GM18499 (cell line): ENCODE results near the gene RAB14.

ENCODE experiments used
- ATAC-seq: cut with Tn5 transposase; IDR thresholded peaks from one replicate; pipeline ENCODE4 v1.9.1; 2021; ENCODE audit warnings: moderate number of reproducible peaks; ENCODE audit not compliant: insufficient read depth, unreplicated experiment

Gene RAB14

DNA sequence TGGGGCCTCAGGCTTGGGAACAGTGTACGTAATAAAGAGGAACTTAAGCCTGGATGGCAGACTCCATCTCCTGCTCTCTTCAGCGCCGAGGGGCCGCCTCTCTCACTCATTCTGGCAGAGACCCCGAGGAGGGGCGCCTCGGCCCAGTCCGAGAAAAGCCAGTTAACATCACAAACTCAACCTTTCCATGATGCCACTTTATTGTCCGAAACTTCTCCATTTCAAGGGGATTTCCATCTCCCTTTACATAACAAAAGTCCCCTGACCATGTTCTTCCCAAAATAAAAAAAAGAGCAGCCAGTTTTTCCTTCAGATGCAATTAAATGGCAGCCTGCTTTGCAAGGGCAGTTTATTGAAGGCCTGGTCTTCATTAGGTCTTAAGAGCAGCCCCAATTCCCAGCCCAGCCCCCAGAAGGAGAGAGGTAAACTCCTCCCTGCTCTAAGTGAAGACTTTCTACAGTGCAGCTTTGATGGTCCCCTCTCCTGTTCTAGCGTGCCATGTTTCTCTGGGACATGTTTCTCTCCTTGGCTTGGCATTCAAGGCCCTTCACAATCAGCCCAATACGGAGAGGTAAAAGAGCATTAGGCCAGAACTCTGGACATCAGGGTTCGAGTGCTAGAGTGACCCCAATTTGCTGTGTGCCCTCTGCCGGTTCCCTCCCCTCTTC, 19.5 kb upstream of the RAB14 start:
- no peak for ATAC-seq

DNA sequence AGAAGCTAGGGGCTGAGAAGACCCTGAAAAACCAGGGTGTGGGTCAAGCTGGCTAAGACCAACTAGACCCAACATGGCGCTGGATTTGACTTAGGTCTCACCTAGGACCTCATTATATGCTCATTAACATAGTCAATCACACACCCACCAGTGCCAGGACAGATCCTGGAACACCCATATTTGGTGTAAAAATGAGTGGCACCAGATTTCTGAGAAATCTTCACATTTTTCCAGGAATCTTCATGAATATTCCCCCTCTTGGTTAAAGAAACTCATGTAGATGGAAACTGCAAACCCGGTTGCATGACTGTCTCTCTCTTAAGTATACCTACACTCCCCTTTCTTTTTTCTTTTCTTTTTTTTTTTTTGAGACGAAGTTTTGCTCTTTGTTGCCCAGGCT, 17.9 kb upstream of the RAB14 start:
- ATAC-seq = no peak

DNA sequence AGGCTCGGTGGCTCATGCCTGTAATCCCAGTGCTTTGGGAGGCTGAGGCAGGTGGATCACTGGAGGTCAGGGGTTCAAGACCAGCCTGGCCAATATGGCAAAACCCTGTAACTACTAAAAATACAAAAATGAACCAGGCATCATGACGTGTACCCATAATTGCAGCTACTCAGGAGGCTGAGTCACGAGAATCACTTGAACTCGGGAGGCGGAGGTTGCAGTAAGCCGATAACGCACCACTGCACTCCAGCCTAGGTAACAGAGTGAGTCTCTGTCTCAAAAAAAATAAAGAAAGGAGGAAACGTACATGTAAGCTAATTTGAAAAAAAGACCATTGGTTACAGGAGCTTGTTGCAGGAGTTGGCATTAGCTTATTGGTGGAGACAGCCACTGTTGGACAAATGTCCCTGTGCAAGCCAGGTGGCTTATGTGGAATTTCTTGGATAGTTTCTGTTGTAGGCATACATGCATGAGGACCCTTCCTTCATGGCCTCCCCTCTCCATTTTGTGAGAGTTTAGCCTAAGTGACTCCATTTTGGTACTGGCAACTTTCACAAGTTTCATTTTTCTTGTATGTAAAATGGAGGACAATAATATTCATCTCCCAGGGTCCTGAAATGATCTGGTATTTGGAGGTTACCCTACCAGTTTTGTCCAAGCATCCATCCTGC, 16.8 kb upstream of the RAB14 start:
- no peak for ATAC-seq

DNA sequence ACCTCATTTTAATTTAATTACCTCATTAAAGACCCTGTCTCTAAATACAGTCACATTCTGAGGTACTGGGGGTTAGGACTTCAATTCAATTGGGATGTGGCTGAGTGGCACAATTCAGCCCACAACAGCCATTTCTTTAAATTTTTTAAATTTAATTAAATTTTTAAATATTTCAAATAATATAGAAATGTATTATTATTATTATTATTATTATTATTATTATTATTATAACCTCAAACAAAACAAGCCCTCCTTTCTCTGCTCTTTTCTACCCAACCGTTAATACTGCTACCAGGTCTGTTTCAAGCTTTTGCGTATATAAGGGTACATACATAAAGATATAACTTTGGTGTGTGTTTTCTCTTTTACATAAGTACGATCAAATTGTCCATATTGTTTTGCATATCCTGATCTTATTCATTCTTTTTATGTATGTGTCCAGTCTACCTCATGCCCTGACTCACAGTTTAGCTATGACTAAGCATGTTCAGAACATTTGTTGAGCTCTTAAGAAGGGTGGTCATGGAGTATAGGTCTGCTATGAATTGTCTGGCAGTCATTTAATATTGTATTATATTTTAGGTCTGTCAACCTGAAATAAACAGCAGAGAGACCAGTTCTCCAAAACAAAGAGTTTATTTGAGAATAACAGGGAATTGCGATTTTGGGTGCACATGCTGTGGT, 16.1 kb upstream of the RAB14 start:
- ATAC-seq = peak; percentile 79

DNA sequence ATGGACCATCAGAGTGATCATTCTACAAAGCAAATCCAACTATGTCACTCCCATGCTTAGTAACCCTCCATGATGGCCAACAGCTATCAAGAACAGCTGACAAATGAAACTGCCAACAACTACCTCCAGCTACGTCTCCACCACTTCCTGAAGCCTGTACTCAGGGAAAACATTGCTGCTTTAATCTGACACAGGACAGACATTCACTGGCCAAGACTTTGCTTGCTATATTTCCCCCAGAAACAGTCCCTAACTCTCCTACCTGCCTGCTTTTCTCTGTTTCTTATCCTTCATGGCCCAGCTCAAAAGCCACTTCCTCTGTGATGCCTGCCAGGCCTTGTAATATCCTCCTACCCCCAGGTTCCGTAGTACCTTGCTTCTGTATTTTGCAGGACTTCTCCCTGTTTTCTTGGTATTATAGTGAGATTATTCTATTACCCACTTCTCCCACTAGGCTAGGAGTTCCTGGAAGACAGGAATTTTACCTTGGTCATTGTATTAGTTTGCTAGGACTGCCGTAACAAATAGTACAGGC, 14.7 kb upstream of the RAB14 start:
- ATAC-seq = no peak

DNA sequence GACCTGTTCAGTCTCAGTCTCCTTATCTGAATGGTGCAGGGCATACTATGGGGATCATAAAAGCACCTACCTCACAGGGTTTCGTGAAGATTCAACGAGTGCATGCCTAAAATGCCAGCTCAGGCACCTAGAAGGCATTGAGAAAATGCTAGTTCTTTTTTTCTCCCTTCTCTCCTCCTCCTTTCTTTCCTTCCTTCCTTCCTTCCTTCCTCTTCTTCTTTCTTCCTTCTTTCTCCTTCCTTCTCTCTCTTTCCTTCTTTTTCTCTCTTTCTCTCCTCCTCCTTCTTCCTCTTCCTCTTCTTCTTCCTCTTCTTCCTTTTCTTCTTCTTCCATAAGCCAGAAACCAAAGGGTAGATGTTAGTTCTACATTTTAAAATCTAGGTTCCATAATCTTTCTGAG, 12.3 kb upstream of the RAB14 start:
- ATAC-seq = no peak

DNA sequence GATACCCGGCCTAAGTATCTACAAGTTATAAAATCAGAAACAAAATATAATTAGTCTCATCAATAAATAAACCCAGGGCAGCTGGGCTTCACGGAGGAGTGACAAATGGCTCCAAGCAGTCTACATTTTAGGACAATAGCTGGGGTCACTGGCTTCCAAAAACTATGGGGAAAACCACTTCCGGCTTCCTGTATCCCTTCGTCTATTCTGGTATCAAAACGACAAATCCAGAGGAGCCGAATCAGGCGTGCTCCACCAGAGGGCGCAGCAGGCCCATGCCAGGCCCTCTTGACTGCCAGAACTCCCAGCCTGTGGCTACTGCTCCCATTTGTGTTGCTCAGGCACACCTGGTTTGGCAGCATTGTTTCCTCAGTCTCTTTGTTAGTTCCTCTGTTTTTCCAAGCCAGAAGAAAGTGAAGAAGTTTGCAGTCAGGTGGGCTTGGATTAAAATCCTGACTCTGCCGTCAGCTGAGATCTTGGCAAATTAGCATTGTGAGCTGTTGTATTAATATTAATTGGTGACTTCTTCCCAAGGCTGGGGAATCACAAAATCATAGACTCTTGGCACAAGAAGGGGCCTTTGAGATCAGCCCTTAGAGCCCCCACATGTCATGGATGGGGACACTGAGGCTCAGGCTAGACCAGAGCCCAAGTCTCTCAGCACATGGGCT, 11.6 kb upstream of the RAB14 start:
- ATAC-seq = no peak

DNA sequence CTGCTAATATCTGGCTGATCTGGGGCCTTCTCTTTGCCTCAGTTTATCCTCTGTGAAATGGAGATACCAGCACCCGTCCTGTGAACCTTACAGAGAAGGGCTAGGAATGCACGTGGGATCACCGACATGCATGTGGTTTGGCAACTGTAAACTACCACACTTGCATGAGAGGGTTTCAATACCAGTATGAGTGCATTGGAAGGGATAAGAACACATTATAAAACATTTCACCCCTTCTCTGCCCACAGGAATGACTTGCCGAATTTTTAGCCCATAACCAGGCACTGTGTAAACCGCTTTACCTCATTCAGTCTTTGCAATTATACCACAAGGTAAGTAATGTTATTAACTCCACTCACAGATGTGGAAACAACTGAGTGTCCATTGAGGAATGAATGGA, 8.9 kb upstream of the RAB14 start:
- ATAC-seq = no peak

DNA sequence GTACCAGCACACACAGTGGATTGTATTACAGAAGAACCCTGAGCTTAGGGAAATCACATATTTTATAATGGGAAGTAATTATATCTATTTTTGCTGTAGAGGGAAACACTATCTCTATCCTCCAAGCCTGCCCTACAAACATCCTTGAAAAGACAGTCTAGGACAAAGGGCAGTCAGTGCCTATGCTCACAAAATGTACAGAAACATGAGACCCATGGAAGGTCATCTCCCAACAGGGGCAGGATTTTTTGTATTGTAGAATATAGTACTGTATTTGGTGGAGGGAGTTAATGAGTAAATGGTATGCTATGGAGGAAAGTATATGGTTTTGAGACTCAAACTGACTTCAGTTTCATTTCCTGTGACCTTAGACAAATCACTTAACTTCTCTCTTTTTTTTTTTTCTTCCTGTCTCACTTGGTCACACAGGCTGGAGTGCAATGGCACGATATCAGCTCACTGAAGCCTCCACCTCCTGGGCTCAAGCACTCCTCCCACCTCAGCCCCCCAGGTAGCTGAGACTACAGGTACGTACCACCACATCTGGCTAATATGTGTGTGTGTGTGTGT, 5.8 kb upstream of the RAB14 start:
- ATAC-seq = peak; percentile 79

DNA sequence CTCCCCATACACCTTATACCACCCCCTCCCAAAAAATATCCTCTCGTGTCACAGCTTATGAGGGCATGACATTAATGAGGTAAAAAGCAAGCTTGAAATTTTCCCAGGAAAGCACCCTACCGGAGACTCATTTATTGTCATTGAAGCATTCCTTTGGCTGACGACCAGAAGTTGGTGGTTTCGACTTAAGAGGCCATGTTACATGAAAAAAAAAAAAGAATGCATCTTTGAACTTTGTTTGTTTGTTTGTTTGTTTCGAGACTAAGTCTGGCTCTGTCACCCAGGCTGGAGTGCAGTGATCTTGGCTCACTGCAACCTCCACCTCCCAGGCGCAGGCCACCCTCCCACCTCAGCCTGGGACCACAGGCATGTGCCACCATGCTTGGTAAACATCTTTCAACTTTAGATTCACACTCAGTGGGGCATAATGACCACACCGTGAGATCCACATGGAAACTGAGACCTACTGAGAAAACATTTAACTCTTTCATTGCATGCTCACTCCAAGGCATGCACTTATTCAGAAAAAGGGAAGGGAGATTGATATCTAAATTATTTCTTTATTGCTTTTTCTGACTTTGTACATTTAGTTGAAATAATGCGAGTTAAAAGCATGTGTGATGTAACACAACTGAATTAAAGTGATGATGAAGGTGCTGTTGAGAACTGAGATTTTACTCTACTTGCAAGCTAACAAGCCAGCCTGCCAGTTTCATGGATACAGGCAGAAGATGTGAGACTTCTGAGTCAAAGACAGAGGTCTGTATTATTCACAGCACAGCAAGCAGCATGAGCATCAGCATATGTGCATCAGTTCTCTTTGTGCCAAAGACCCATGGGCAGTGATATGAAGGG, 5.1 kb upstream of the RAB14 start:
- no peak for ATAC-seq

DNA sequence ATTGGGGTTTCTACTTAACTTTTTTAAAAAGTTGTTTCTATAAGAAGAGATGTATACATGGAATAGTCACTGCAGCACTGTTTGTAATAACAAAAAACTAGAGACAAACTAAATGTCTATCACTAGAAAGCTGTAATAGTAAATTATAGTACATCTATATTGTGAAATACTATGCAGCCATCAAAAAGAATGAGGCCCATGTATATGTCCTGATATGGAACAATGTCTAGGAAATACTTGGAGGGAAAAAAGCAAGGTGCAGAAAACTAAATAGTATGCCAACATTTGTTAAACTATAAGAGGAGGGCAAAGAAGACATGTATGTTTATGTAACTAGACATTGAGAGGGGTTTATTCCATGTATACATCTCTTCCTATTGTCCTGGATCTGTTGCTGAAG, 2.9 kb upstream of the RAB14 start:
- ATAC-seq = no peak

DNA sequence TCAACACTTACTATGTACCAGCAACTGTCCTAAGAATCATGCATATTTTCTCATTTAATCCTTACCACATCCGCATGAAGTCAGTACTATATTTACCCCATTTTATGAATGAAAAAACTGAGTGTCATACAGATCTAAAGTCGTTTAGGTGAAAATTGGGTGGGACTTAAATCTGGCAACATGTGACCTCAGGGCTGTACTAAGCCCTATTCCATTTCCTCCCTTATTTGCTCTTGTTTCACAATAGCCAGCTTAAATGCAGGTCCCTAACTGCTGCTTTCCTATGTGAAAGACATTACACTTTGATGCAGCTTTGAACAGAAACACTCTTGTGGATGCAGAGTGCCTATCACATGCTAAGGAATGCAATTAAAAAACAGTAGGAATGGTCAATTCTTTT, 2.5 kb upstream of the RAB14 start:
- ATAC-seq = no peak

DNA sequence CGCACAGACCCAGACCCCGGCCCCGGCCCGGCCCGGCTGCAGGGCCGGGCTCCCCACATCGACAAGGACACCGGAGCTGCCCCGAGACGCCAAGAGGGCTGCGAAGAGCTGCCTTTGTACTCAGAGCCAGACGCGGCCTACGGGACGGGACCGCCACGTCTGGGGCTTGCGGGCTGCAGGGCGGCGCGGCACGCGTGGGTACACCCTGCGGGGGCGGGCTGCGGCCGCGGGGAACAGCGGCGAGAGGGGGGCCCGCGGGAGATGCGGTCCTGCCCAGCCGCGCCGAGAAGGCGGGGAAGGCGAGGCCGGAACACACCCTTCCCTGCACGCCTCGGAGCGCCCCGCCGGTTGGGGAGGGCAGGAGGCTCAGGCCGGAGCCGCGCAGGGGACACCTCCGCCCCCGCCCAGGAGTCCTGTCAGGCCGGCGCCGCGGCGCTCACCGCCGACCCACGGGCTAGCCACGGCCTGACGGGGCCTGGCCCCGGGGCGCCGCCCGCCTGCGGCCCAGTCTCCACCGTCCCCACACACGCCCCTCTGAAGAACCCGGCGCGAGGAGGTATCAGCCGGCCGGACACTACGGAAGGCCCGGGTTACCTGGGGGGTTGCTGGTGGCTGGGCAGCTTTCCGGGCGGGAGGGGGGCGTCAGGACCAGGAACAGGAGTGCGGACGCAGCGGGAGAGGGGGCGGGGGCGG, 478 bp downstream of the RAB14 start:
- no peak for ATAC-seq

DNA sequence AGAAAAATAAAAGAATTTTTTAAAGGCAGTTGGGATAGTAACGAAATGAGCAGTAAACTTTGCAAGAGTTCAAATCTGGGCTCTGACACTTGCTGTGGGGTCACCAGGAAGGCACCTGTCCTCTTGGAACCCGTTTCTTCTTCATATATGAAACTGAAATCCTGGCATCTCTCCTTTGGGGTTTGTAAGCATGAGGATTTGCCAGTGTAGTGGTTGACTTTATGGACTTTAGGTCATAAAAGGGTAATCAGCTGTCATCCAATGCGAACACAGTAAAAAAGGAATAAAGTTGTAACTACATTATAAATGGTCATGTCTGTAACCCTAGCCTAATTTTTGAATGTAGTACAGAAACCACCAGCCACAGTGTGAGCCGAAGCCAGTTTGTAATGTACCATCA, 1.3 kb downstream of the RAB14 start:
- no peak for ATAC-seq

DNA sequence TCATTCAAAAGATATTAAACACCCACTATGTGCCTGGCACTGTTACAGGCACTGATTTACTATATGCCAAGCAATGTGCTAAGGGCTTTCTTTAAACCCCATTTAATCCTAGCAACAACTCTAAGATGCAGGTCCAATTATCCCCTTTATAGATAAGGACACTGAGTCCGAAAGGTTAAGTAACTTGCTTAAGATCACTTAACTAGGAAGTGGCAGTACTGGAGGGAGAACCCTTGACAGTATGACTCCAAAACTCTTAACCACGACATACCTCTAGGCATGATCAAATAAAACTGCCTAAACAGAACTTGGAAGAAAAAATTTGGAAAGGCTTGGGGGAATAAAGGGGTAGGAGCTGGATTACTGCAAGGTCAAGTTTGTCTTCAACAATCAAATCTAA, 1.7 kb downstream of the RAB14 start:
- ATAC-seq = no peak

DNA sequence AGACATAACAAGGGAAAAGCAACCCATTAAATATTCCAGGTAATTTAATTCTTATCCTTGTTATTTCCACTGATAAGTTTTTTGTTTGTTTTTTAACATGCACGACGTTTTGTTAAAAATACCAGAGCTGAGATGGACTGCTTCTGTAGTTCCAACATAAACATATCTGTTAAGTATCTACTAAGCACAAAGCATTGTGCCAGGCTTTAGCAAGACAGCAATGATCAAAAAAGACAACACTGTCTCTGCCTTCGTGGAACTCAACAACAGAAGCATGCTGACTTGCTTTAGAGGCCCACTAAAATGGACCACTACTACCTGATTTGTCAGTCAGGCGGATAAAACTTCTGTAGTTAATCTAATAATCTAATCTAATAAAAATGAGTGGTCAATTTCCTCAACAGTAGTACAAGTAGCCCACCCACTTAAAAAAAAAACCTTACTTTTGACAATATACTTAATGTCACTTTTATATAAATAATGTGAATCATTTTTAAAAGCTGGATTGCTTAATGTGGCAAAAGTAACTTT, 3.1 kb downstream of the RAB14 start:
- no peak for ATAC-seq

DNA sequence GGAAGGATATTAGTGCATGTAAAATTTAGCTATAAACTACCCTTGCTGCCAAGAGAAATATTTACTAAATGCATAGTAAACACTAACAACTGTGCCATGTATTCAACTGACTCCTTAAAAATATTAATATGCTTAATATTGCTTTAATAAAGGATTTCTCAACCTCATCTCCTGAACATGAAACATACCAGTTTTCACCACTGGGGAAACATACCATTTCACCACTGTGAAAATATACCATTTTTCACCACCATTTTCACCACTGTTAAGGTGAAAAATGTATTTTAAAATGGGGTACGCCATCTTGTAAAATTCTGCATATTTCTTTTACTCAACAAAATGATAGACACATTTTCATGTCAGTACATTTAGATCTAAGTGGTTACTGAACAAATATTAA, 4.5 kb downstream of the RAB14 start:
- no peak for ATAC-seq

DNA sequence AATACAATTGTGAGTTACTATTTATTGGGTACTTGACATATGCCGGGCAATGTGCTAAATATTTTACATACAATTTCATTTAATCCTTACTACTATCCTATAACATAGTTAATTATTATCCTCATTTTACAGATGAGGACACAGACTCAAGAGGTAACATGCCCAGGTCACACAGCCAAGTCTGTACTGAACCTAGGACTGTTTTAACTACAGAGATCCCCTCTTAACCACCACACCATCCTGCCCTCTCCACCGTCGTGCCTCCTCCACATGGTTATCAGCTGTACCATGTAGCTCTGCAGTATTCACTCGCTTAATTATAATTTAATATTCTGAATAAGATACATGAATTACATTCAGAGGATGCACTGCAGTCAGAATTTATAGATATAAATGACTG, 5.3 kb downstream of the RAB14 start:
- ATAC-seq = no peak

DNA sequence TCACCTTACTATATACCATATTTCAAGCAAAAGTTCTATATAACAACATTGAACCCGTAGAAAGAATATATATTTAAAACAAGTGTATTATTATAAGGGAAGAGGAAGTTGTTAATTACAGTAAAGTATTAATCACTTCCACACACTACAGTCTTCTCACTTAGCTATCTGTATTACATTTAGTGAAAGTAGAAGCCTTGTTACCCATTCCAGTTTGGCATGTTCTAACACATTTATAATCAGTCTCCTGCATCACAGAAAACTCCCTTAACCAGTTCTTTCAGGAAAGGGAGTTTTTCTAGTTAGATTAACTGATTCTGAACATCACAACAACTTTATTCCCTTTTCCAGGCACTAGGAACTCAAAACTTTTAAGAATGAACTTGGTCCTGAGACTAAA, 6.9 kb downstream of the RAB14 start:
- no peak for ATAC-seq
